ENCODE results near the gene FARP1.

The FARP1 gene

DNA sequence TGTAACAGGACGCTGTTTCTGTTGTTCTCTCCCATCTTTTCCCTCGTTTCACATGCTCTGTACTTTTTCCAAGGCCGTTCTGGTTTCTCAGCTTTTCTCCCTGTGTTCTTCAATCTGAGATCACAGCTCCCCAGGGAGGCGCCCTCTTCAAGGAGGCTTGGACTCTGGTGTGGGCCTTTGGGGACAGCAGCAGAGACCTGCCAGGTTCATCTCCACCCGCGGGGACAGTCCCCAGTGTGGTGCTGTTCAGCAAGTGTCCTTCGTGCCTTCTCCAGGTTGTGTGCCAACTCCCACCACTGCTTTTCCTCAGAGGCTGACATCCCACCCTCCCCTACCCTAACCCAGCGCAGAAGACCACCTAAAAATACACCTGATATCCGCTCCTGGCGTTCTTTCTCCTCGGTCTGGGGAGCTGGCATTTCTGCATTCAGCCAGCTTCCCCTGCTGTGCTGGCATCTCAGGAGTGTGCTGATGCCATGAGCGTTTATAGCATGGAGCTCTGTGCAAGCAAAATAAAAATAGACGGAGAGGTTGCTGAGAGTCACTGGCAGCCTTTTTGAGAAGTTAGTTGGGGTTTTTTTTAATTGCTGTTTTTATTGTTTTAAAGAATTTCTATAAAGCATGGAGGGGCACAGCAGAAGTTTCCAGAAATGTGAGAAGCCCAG lies 284.6 kb downstream of the FARP1 start:
- no peak for DNase-seq (ENCODE audit: low read depth in 2 of 2)

DNA sequence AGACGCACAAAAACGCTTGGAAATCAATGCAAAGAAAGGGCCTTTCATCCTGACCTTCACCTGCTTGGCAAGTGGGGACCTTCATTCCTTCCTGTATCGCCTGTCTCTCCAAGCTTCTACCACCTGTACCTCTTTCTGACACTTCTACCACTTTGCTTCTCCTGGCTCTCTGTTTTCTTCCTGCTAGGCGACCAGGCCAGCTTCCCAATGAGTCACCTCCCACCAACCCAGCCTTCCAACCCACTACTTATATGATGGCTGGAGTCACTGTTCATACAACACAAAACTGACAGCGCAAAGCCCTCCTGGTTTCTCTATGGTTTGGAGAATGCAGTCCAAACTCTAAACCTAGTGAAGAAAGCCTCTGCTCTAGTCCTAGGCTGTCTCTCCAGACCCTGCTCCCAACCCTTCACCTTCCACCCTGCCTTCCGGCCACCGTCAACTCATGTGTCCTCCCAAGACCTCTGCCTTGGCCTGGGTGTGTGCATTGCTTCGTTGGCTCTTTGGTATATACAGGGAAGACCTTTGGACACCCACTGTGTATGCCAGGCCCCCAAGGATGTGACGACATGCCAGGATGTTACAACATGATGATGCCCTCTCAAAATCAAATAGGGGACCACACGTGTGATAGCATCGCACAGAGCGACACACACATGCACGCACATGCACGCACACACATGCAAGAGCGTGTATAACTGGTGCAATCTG lies 285.5 kb downstream of the FARP1 start:
- no peak for DNase-seq (ENCODE audit: low read depth in 2 of 2)

DNA sequence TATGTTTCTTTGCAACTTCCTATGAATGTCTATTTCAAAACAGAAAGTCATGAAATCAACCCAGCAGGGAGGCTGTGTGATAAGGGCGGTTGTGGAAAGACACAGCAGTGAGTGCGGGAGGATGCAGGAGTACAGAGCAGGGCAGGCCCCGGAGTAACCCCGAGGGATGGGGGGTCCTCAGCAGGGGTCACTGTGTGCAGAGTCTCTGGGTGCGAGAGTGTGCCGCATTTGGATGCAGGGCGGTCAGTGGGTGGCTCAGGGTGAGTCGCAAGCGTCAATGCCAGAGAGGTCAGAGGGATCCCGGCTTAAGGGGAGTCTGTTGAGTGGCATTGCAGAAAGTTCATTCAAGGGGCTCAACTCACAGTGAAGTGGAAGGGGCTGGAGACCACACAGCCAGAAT lies 286.2 kb downstream of the FARP1 start:
- no peak for DNase-seq (ENCODE audit: low read depth in 2 of 2)

DNA sequence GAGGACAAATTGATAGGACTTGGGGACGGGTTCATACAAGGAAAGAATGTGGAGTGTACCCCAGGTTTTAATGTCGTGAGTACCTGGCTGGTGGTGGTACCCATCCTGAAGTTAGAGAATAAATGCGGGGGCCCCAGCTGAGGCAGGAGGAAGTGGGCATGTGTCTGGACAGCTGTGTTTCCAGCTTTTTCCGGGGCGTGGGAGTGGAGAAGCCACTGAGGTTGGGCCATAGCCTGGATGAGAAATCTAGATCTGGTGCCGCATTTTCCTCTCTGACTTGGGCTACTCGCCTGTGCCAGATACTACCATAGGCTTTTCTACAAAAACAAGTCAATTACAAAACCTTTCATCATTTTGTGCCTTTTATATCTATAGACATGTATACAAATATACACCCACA lies 286.6 kb downstream of the FARP1 start:
- no peak for DNase-seq (ENCODE audit: low read depth in 2 of 2)

DNA sequence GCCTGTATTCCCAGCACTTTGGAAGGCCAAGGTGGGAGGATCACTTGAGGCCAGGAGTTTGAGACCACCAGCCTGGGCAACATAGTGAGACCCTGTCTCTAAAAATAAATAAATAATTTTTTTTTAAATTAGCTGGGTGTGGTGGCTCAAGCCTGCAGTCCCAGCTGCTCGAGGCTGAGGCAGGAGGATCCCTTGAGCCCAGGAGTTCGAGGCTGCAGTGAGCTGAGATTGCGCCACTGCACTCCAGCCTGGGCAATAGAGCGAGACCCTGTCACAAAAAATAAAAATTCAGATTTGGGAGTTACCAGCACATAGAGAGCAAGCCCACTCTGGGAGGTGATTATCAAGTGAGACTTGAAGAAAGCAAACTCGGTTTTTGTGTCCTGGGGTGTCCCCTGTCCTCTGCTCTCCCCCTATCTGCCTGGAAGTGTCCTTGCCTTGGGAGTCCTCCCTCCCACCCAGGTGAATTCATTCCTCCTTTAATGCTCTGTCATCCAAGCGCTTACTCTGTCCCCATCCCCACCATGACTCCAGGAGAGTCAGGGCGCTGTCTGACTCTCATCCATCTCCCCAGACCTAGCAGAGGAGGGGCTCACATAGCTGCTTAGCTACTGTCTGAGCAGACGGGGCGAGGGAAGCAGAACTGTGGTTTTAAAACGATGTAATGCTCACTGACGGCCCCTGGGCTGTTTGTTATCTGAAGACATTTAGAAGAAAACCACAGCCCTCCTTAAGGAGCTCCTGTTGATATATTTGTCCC lies 287.3 kb downstream of the FARP1 start:
- no peak for DNase-seq (ENCODE audit: low read depth in 2 of 2)

DNA sequence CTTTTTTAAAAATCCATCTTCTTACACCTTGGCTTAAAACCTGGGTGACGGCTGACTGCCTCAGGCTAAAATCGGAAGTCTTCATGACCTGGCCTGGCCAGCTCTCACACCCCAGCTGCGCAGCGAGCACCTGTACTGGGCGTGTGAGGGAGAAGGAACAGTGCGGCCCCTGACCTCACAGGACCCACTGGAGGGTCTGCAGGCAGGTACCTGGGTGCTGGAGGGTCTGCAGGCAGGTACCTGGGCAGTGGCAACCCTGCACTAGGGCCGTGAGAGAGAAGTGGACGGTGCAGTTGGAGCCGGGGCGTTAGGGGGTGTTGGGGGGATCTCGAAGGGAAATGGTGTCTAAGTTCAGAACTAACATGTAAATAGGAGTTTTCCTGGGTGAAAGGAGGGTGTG lies 289.7 kb downstream of the FARP1 start:
- DNase-seq (ENCODE audit: low read depth in 2 of 2) = no peak

DNA sequence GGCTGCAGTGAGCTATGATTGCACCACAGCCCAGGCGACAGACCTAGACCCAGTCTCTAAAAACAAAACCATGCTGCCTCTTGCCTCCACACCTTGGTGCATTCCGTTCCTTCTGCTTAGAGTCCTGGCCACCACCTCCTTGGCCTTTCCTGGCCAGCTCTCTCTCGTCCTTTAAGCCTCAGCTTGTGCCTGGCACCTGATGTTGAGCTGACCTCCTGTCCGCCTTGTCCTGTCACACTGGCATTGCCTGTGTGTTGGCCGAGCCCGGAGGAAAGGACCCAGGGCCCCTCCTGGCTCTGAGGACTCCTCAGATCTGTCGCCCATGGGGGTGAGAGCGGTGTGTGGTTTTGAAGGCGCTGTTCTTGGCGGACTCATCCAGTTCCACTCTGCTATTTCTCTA lies 290.8 kb downstream of the FARP1 start:
- no peak for DNase-seq (ENCODE audit: low read depth in 2 of 2)

DNA sequence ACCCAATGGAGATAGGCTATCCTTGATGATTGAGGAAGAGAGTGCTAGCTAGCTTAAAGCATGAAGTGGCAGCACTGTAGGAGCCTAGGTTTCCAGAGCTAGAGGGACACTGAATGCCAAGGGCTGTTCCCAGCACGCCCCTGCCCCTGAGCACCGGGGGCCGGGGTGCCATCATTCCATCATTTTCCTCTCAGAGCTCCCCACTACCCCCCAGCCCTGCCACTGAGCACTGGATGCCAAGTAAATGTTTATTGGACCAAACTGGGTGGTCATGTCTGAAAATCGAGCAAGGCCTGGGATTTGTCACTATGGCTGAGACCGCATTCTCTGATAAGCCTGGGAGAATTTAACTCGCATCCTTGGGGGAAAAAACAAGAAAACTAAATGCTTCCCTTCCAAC lies 291.2 kb downstream of the FARP1 start:
- no peak for DNase-seq (ENCODE audit: low read depth in 2 of 2)

DNA sequence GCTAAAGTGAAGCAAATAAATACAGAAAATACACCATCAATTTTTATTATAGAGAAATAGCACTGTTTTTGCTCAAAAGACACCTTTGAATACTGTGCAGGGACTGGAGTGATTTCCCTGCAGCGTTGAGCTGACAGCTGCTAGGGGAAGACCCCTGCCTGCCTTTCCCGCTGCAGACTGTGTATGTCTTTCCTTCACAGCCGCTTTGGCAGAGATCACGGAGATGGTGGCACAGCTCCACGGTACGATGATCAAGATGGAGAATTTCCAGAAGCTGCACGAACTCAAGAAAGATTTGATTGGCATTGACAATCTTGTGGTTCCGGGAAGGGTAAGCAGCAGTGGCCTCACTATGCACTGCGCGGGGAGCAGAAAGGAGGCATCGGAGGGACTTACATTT lies 292.5 kb downstream of the FARP1 start:
- DNase-seq (ENCODE audit: low read depth in 2 of 2) = no peak

DNA sequence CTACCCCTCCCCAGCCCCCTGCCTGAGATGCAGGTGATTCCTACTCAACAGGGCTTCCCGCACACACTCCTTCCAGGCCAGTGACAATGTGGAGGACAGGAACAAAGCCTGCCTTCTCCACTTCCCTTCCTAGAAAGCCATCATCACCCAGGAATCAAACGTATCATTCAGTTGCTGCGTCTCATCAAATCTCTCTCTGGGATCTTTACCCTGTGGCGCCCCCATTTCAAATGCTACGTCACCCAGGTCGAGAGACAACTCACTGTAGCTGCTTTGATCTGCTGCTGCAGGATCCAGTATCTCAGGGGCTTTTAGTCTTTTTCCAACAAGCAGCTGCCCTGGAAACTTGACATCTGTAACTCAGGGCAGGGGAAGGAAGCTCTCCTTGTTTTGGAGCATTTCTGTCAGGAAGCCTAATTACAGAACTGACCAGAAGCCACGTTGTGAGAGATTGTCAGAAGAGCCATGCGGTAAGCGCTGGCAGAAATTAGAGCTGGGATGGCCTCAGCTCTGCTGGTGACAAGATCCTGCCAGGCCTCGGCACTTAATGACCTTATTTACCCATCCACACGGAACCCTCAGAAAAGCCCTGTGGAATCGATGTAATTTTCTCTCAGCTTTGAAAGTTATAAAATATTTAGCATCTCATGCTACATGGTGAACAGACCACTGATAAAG lies 293.5 kb downstream of the FARP1 start:
- DNase-seq (ENCODE audit: low read depth in 2 of 2) = no peak

DNA sequence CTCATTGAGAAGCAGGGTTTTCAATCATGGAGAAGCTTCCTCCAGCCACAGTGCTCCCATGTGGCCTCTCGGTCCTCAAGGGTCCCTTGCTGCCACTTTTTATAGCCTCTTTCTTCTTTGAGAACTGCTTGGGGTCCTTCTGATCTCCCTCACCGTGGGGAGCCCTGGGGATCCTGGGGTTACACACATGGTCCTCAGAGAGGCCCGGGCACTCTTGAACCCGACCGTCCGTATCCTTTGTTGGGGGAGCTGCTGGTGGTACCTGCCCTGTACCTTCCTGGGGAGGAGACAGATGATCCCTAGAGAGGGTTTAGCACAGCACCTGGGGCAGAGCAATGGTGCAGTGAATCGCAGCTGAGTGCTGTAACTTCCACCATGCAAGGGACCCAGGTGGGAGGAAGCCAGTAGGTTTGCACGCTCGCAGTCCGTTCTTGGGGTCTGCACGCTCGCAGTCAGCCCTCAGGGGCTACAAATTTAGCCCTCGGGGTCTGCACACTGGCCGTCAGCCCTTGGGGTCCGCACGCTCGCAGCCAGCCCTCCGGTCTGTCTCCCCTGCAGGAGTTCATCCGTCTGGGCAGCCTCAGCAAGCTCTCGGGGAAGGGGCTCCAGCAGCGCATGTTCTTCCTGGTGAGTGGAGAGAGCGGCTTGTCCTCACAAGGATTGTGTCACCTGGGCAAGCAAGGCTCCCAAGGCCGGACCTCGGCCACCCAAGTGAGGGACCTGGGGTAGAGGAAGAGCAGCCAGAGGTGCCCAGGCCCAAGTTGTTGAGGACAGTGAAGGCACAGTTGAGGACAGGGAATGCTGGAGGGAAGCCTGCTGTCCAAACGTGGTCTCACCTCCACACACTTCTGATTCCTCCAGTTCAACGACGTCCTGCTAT lies 295.6 kb downstream of the FARP1 start:
- no peak for DNase-seq (ENCODE audit: low read depth in 2 of 2)

DNA sequence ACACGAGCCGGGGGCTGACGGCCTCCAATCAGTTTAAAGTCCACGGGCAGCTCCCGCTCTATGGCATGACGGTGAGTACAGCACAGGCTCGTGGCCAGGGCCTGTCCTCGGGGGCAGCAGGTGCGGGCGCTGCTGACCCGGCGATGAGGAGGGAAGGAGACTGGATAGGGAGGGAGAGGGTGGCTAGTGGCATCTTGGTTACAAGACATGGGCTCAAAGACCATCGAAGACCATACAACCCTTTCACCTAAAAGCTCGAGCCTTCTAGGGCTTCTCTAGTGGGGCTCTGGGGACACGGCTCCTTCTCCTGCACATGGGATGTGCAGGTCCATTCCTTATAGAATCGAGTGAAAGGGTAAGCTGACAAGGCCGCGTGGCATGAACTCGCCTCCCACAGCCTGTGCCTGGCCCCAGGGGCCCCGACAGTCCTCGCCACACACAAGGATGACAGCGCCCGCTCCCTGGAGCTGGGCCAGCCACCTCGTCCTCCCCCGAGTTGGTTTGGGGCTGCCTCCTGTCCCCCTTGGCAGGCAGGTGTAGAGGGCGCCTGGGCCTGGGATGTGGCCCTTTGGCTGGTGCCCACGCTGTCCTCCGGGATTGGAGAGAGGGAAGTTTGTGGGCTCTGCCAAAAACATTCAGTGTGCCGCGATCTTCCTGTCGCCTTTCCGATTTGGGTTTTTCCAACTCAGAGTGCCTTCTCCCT lies 296.4 kb downstream of the FARP1 start:
- DNase-seq (ENCODE audit: low read depth in 2 of 2) = no peak

DNA sequence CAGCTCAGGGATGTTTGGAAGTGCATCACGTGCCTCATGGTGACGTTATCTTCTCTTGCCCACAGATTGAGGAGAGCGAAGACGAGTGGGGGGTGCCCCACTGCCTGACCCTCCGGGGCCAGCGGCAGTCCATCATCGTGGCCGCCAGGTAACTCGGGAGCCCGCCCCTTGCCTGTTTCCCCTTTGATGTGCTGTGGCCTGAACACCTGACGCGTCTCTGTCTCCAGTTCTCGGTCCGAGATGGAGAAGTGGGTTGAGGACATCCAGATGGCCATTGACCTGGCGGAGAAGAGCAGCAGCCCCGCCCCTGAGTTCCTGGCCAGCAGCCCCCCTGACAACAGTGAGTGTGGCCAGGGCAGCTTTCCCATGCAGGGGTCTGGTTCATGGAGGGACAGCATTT lies 297.0 kb downstream of the FARP1 start:
- DNase-seq (ENCODE audit: low read depth in 2 of 2) = no peak

DNA sequence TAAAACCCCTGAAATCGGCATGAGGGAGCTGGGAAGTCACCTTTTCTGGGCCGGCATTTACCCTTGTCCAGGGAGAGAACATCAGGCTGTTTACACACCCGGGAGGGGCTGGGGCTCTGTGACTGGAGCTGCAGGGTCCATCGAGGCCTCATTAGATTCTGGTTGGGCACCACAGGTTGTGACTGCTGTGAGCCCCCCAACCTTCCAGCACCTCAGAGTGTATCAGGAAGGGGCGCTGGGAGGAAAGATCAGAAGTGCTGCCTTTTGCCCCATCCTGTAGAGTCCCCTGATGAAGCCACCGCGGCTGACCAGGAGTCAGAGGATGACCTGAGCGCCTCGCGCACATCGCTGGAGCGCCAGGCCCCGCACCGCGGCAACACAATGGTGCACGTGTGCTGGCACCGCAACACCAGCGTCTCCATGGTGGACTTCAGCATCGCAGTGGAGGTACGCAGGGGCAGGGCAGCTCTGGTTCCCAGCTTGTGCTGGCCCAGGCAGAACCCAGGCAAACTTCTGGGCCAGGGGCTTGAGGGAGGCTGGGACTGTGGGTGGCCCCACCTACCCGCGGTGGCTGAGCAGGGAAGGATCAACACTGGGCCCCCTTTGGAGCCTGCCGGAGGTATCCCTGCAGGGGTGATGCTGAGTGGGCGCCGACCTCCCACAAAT lies 297.6 kb downstream of the FARP1 start:
- DNase-seq (ENCODE audit: low read depth in 2 of 2) = no peak

DNA sequence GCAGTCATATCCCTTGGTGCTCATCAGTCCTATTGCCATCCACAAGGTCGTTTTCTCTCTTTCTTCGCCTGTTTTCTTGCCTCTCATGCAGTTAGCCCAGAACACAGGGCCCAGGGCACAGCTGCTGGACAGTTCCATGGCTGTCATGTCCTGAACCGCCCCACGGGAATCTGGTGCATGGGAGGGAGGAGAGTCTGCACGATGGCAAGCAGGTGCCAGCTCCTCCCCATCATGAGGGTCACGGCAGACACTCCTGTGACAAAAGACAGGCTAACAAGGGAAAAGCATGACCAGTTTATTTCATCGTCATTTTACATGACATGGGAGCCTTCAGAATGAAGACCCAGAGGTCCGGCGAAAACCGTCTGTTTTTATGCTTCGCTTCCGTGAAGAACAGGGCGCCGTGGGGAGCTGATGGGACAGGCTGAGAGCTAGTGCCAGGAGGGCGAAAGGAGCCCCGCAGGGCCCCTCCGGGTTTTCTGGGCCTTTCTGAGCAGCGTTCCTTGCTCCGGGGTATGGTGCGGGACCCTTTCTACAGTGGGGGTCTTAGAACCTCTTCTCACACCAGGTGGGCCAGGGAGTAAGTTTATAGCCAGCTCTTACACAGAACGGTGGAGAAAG lies 298.3 kb downstream of the FARP1 start:
- no peak for DNase-seq (ENCODE audit: low read depth in 2 of 2)

DNA sequence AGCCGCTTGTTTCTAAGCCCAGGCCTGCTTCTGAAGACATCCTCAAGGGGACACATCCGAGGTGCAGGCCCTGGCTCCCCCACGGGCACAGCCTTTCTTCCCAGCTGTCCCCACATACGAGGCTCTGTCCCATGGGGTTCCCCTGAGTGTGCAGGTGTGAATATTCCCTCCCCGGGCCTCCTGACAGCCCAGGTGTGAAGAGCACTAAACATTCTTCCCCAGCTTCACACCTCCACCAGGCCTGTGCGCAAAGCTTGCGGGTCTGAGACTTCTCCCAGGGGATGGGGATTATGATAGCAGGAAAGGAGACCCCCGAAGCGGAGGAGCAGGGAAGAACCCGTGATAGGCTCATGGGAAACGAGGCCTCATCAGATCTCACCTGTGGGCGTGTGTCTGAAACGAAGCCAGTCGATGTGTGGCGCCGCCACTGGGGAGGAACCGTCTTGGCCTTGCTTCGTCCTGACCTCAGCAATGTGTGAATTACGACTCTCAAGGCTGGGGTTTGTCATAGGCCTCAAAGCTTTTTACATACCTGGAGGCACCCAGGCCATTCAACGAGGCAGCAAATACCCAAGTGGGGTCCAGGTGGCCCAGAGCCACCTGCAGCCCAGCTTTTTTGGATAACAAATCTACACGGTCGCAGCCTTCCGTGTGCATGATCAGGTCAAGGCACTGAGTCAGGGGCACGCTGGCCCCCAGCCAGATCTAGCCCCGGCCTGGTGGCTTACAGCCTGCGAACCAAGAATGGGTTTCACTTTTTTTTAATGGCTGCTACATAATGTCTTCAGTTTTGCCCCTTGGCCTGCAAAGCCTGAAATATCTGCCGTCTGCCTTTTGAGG lies 299.7 kb downstream of the FARP1 start:
- DNase-seq (ENCODE audit: low read depth in 2 of 2) = no peak

DNA sequence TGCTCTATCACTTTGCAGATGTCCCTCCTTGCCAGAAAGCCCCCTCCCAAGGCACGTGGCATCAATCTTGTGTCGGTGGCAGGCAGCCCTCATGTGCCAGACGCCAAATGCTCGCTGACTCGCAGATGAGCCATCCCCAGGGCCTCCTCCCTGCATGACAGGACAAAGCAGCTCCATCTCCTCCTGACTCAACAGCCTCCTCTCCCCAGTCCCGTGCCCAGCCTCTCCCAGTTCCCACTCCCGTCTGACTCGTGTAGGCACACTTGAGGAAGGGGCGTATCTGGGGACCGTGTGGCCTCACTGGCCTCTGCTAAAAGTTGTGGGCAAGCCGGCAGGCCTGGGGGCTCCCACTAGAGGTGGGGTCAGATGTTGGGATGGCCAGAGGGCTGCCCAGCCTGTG lies 300.4 kb downstream of the FARP1 start:
- DNase-seq (ENCODE audit: low read depth in 2 of 2) = no peak

DNA sequence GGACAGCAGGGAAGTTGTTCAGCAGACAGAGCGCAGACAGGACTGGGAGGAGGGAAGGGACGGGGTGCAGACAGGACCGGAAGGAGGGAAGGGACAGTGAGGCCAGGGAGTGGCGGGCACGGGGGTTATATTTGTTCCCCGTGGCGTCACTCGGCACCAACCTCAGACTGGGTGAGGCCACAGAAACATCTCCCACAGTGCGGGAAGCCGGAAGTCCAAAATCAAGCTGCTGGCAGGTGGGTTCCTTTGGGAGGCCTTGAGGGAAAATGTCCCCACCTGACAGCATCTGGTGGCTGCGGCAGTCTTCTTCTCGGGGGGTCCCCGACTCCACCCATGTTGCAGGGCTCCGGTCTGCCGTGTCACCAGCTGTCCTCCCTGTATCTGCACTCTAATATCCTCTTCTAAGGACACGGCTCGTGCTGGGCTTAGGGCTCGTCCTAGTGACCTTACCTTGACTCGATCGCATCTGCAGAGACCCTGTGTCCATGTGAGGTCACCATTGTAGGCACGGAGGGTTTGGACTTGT lies 301.0 kb downstream of the FARP1 start:
- no peak for DNase-seq (ENCODE audit: low read depth in 2 of 2)

DNA sequence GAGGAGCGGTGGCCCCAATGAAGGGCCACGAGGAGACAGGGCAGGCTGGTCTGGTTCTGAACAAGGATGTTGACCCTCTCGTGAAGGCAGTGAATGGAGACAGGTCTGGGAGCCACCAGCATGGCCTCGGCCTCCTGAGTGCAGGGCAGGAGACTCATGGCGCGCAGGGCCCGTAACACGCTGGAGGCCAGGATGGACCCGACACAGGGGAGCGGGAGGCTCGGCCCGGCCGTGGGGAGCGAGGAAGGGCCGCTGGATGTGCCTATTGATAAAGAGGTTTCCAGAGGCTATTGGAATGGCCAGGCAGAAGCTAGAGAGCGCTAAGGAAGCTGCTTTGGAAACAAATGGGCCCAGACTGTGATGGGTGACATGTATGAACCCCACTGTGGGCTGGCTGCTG lies 301.5 kb downstream of the FARP1 start:
- DNase-seq (ENCODE audit: low read depth in 2 of 2) = no peak

Measured in stimulated activated CD4-positive, alpha-beta T cell treated with anti-CD3 and anti-CD28 coated beads, Interleukin-12 subunit alpha, Interleukin-12 subunit beta, amount 100 ng/mL, for 24 hours (primary cell).